ENCODE data around the gene EHD2. TPM values are rescaled to one million over a fixed set of nuclear protein-coding genes. Genes with fewer than 3 reads are reported as not detected.

The EHD2 gene, protein sequence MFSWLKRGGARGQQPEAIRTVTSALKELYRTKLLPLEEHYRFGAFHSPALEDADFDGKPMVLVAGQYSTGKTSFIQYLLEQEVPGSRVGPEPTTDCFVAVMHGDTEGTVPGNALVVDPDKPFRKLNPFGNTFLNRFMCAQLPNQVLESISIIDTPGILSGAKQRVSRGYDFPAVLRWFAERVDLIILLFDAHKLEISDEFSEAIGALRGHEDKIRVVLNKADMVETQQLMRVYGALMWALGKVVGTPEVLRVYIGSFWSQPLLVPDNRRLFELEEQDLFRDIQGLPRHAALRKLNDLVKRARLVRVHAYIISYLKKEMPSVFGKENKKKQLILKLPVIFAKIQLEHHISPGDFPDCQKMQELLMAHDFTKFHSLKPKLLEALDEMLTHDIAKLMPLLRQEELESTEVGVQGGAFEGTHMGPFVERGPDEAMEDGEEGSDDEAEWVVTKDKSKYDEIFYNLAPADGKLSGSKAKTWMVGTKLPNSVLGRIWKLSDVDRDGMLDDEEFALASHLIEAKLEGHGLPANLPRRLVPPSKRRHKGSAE
- 0.08 and 0.09 TPM in 2 replicates for total RNA-seq (2016; rRNA removed; fragmentation: Illumina TruSeq; extraction: Trizol)
- total RNA-seq (2016; cell fraction: cytosol; rRNA removed; fragmentation: Illumina TruSeq; extraction: Trizol; ENCODE audit: low read depth) = not detected in 2 replicates
- not detected in 2 replicates for total RNA-seq (2016; cell fraction: insoluble cytoplasmic fraction; rRNA removed; fragmentation: Illumina TruSeq; extraction: Trizol)
- total RNA-seq (2016; cell fraction: membrane; rRNA removed; fragmentation: Illumina TruSeq; extraction: Trizol) = not detected in 2 replicates
- total RNA-seq (2016; cell fraction: nucleus; rRNA removed; fragmentation: Illumina TruSeq; extraction: Trizol) = not detected in 2 replicates
- polyA plus RNA-seq (2011; rRNA removed) = 0.28 and 0.33 TPM in 2 replicates
- polyA plus RNA-seq (2011; cell fraction: cytosol; rRNA removed) = 0.25 and 0.33 TPM in 2 replicates
- 1.2 and 1.3 TPM in 2 replicates for polyA plus RNA-seq (2011; cell fraction: nucleus; rRNA removed)
- 0.37 and 0.80 TPM in 2 replicates for polyA plus RNA-seq (2012)
- polyA plus RNA-seq (2016; cell fraction: cytosol; fragmentation: Illumina TruSeq; extraction: Trizol; ENCODE audit: low read depth) = not detected in 2 replicates
- polyA plus RNA-seq (2016; cell fraction: insoluble cytoplasmic fraction; fragmentation: Illumina TruSeq; extraction: Trizol; ENCODE audit: low read depth) = 0.05 TPM in 1 of 2 replicates, not detected in the other
- not detected in 2 replicates for polyA plus RNA-seq (2016; cell fraction: membrane; fragmentation: Illumina TruSeq; extraction: Trizol; ENCODE audit: low read depth)
- not detected in 2 replicates for polyA plus RNA-seq (2016; cell fraction: nucleus; fragmentation: Illumina TruSeq; extraction: Trizol; ENCODE audit: insufficient read depth, low read depth)
- 0.46 and 5.6 TPM in 2 replicates for polyA minus RNA-seq (2011; rRNA and poly(A)+ RNA removed; ENCODE audit: low replicate concordance)
- 0.53 and 1.3 TPM in 2 replicates for polyA minus RNA-seq (2011; cell fraction: cytosol; rRNA and poly(A)+ RNA removed)
- polyA minus RNA-seq (2011; cell fraction: nucleus; rRNA and poly(A)+ RNA removed) = 0.26 and 0.87 TPM in 2 replicates
- Bru-seq, nascent RNA = percentile 8 among the genes with signal in this experiment
- BruChase-seq, experiment 1, labeled RNA remaining after a 6-hour chase = percentile 24 among the genes with signal in this experiment
- percentile 11 among the genes with signal in this experiment for BruChase-seq, experiment 2, labeled RNA remaining after a 2-hour chase
- long read RNA-seq, experiment 1 = 0 reads
- long read RNA-seq, experiment 2, partial matches to known transcripts = 0 of 2 reads
- long read RNA-seq, experiment 2, other reads (novel, unspliced or antisense) = 1 of 2 reads

DNA sequence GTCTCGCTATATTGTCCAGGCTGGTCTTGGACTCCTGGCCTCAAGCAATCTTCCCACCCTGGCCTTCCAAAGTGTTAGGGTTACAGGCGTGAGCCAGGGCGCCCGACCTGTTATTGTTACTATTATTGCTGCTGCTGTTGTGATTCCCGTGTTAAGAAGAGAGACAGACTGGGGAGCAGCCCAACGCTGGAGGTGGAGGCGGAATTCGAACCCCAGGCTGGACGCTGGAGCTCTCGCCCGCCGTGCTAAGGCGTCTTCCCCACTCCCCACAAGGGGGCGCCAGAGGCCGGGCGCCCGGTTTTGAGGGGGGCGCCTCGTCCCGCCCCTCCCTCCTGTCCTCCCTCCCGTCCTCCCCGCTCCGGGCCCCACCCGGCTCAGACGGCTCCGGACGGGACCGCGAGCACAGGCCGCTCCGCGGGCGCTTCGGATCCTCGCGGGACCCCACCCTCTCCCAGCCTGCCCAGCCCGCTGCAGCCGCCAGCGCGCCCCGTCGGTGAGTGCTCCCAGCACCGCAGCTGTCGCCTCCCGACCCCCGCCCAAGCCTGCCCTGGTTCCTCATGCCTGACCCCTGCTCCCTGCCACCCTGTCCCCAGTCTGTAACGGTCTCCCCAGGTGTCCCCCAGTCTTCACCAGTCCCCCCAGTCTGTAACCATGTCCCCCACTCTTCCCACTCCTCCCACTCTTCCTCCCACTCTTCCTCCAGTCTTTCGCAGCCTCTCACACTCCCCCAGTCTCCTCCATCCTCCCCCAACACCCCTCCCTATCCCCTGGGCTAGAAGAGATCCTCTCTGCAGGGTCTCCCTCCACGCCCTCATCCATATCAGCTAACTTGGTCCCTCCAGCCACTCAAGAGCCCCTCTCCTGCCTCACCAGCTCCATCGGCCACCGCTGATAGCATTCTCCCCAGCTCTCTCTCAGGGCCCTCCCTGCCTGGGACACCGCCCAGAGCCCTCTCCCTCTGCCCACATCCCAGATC, at the start of gene EHD2:
Gene EHD2, plus strand, starts transcription at position 377 of the 976 bp plus-strand sequence. CDS start 3,191 bp downstream, outside the sequence.
- no TSS peak for BruUV-seq (replicated peaks)
- FAIRE-seq (no peak), DNase-seq (ENCODE audit: low spot score) (no peak), ATAC-seq (peak; percentile 49)
- H3K27me3 ChIP-seq (ENCODE audit: control insufficient read depth in 1 of 2, insufficient read depth in 2 of 2, low read length in 2 of 2) = peaks cover 0 to 13% of the 10 kb centered on the region in 2 experiments; a peak in 4 of 5 replicates
- intact Hi-C loops (cut with micrococcal nuclease; ENCODE audit: unreplicated experiment) = no loop called here
- no peak within 1 kb of the TSS for H3K9ac ChIP-seq (ENCODE audit: insufficient read depth, low read depth, low read length)
- no peak within 1 kb of the TSS for H3K27ac ChIP-seq (ENCODE audit: extremely low read length, insufficient read depth, low read length)
- H3K9me3 ChIP-seq (ENCODE audit: low read length) = peaks cover 6% of the 10 kb centered on the region; the same call in 1 of the 2 replicates
- WGBS (ENCODE audit: low lambda C conversion rate) = 39% methylated on average over 30 of the region's 52 CpGs
- H3K4me3 ChIP-seq (replicated peaks in 1 of 3; ENCODE audit: insufficient read depth in 1 of 3, low read depth in 2 of 3, low read length in 3 of 3) = no peak within 1 kb of the TSS; a peak in 1 of 6 replicates
- ChIA-PET CTCF (ENCODE audit: low intra/inter-chr PET ratio, low total read pairs) (interaction anchor here (1.4 to 2.8 kb wide), 2 partner anchors 30 to 75 kb away, joined by 6 to 25 read pairs; no protein-coding TSS in a partner anchor), POLR2A (interaction anchor here (1.4 kb wide), 1 partner anchor 30 kb away, joined by 7 read pairs; no protein-coding TSS in a partner anchor)
- no peaks in the 10 kb centered on the region for H4K20me1 ChIP-seq (ENCODE audit: insufficient read depth, low read length)
- in situ Hi-C loops (cut with HindIII; ENCODE audit: extremely low pct_ligation_motif_present, low pct_unique_long_range_greater_than_20kb) = no loop called here
- H3K4me1 ChIP-seq (ENCODE audit: insufficient read depth, low read length) = peaks cover 28% of the 10 kb centered on the region
- H2AFZ ChIP-seq (ENCODE audit: low read length) = no peak within 1 kb of the TSS
- H3K4me2 ChIP-seq (ENCODE audit: low read depth, low read length) = peak within 1 kb of the TSS; percentile 27; the same call in 1 of the 2 replicates
- H3K36me3 ChIP-seq (replicated peaks in 1 of 2; ENCODE audit: control insufficient read depth in 1 of 2, insufficient read depth in 2 of 2, low read length in 2 of 2) = no peaks in the 10 kb centered on the region
- no peaks in the 10 kb centered on the region for H3K79me2 ChIP-seq (ENCODE audit: insufficient read depth, low read length)
- TF ChIP-seq POLR2G (IDR thresholded peaks at IDR 0.05; ENCODE audit: low read depth, low read length) (no peak), HHEX (CRISPR knock-in tag; IDR thresholded peaks at IDR 0.05) (no peak), ZNF34 (CRISPR knock-in tag; IDR thresholded peaks at IDR 0.05; ENCODE audit: borderline replicate concordance) (no peak), JDP2 (CRISPR knock-in tag; IDR thresholded peaks at IDR 0.05; ENCODE audit: borderline replicate concordance) (no peak), ZBTB7B (CRISPR knock-in tag; IDR thresholded peaks at IDR 0.05) (0 out of 2 replicates have a peak, but pooled peaks have one; percentile 33), ZNF703 (CRISPR knock-in tag; IDR thresholded peaks at IDR 0.05; ENCODE audit: borderline replicate concordance) (no peak), ELF4 (CRISPR knock-in tag; IDR thresholded peaks at IDR 0.05; ENCODE audit: borderline replicate concordance) (no peak), ZBTB1 (CRISPR knock-in tag; IDR thresholded peaks at IDR 0.05; ENCODE audit: borderline replicate concordance) (no peak), ZNF773 (CRISPR knock-in tag; IDR thresholded peaks at IDR 0.05; ENCODE audit: borderline replicate concordance) (no peak), HNRNPK (IDR thresholded peaks at IDR 0.05; ENCODE audit: low read depth, low read length, poor library complexity, severe bottlenecking) (peak; percentile 67), AHR (CRISPR knock-in tag; IDR thresholded peaks at IDR 0.05) (no peak)
- TF ChIP-seq, protein P1, sequence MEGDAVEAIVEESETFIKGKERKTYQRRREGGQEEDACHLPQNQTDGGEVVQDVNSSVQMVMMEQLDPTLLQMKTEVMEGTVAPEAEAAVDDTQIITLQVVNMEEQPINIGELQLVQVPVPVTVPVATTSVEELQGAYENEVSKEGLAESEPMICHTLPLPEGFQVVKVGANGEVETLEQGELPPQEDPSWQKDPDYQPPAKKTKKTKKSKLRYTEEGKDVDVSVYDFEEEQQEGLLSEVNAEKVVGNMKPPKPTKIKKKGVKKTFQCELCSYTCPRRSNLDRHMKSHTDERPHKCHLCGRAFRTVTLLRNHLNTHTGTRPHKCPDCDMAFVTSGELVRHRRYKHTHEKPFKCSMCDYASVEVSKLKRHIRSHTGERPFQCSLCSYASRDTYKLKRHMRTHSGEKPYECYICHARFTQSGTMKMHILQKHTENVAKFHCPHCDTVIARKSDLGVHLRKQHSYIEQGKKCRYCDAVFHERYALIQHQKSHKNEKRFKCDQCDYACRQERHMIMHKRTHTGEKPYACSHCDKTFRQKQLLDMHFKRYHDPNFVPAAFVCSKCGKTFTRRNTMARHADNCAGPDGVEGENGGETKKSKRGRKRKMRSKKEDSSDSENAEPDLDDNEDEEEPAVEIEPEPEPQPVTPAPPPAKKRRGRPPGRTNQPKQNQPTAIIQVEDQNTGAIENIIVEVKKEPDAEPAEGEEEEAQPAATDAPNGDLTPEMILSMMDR (CRISPR knock-in tag; IDR thresholded peaks at IDR 0.05) = peak; percentile 79

All from HepG2 (cell line).